IMR-90 (cell line): ENCODE results near the gene FAM98B. TPM values are rescaled to one million over a fixed set of nuclear protein-coding genes. Genes with fewer than 3 reads are reported as not detected.

ENCODE experiments used
- ATAC-seq: fragments of 200-7000 bp; cut with Tn5 transposase; 2 replicates; pipeline ENCODE4 v1.9.1; 2020; ENCODE audit warnings: low read depth, mild to moderate bottlenecking, moderate library complexity
- BruUV-seq: library from RNA; stranded (reverse); fragments of 400-500 nt; replicated peaks from 2 replicates; lab custom pipeline; 2021; lab: Mats Ljungman, UMichigan
- CTCF ChIA-PET: fragments of 300-600 bp; formaldehyde crosslinking; extraction: SDS; loops from one replicate; lab custom pipeline; 2021; ENCODE audit warnings: antibody characterized with exemption; lab: Yijun Ruan, JAX
- POLR2A ChIA-PET: fragments of 300-600 bp; sonication (Branson Sonifier 250); formaldehyde crosslinking; loops from one replicate; lab custom pipeline; 2022; ENCODE audit warnings: antibody characterized with exemption; ENCODE audit not compliant: unreplicated experiment; lab: Charles Lee
- DNase-seq: peaks from one replicate; pipeline ENCODE4 v3.0.0; 2013
- H2AFZ ChIP-seq: replicated peaks from 2 replicates; pipeline ENCODE3; 2013; ENCODE audit warnings: low read length, mild to moderate bottlenecking; ENCODE audit not compliant: poor library complexity
- H2AK5ac ChIP-seq: 2 replicates; pipeline ENCODE4 v1.6.1; 2013; ENCODE audit warnings: low read depth, low read length, inconsistent platforms
- H2AK9ac ChIP-seq: replicated peaks from 2 replicates; pipeline ENCODE3; 2013; ENCODE audit warnings: mild to moderate bottlenecking, low read depth, low read length, moderate library complexity; ENCODE audit not compliant: poor library complexity
- H2BK120ac ChIP-seq: 2 replicates; pipeline ENCODE4 v1.6.1; 2013; ENCODE audit warnings: low read depth, low read length, inconsistent platforms
- H2BK15ac ChIP-seq: 3 replicates; pipeline ENCODE4 v1.6.1; 2013; ENCODE audit warnings: low read depth, low read length, inconsistent platforms
- H2BK20ac ChIP-seq: 2 replicates; pipeline ENCODE4 v1.6.1; 2013; ENCODE audit warnings: low read depth, mild to moderate bottlenecking, inconsistent platforms, low read length, moderate library complexity
- H2BK5ac ChIP-seq: 2 replicates; pipeline ENCODE4 v1.6.1; 2013; ENCODE audit warnings: mild to moderate bottlenecking, low read depth, low read length, inconsistent platforms; ENCODE audit not compliant: poor library complexity, severe bottlenecking
- H3K14ac ChIP-seq: replicated peaks from 2 replicates; pipeline ENCODE4 v1.6.1; 2013; ENCODE audit warnings: low read depth, low read length, inconsistent platforms
- H3K18ac ChIP-seq: 2 replicates; pipeline ENCODE4 v1.6.1; 2013; ENCODE audit warnings: low read depth, low read length, control low read depth
- H3K23ac ChIP-seq: 2 replicates; pipeline ENCODE4 v1.6.1; 2013; ENCODE audit warnings: low read depth, low read length, inconsistent platforms
- H3K27ac ChIP-seq: 2 replicates; pipeline ENCODE4 v1.5.1; 2013; ENCODE audit warnings: mild to moderate bottlenecking, control low read depth, low read length; ENCODE audit not compliant: insufficient read depth
- H3K27me3 ChIP-seq: 2 replicates; pipeline ENCODE4 v1.6.1; 2013; ENCODE audit warnings: low read length; ENCODE audit not compliant: control insufficient read depth, insufficient read depth
- H3K36me3 ChIP-seq: 2 replicates; pipeline ENCODE4 v1.6.1; 2013; ENCODE audit warnings: low read length, mixed read lengths; ENCODE audit not compliant: control insufficient read depth, insufficient read depth
- H3K4ac ChIP-seq: 2 replicates; pipeline ENCODE4 v1.6.1; 2013; ENCODE audit warnings: low read depth, low read length, inconsistent platforms
- H3K4me1 ChIP-seq: 2 replicates; pipeline ENCODE4 v1.6.1; 2013; ENCODE audit warnings: low read length, mixed read lengths; ENCODE audit not compliant: control insufficient read depth, insufficient read depth
- H3K4me2 ChIP-seq: 2 replicates; pipeline ENCODE4 v1.6.1; 2013; ENCODE audit warnings: low read depth, mild to moderate bottlenecking, control low read depth, low read length, moderate library complexity
- H3K4me3 ChIP-seq: 2 replicates; pipeline ENCODE4 v1.5.1; 2013; ENCODE audit warnings: low read depth, mild to moderate bottlenecking, control low read depth, low read length, moderate library complexity; ENCODE audit not compliant: insufficient read depth
- H3K56ac ChIP-seq: 2 replicates; pipeline ENCODE4 v1.6.1; 2013; ENCODE audit warnings: low read length, inconsistent platforms; ENCODE audit not compliant: insufficient read depth; ENCODE audit errors: extremely low read depth
- H3K79me1 ChIP-seq, 2 experiments: 2 replicates each; pipeline ENCODE4 v1.6.1; 2013; ENCODE audit warnings: low read length in 2 of 2, inconsistent platforms in 1 of 2, low read depth in 1 of 2
- H3K9ac ChIP-seq: 2 replicates; pipeline ENCODE4 v1.6.1; 2013; ENCODE audit warnings: low read depth, low read length, control low read depth
- H3K9me1 ChIP-seq: 2 replicates; pipeline ENCODE4 v1.6.1; 2013; ENCODE audit warnings: low read length, inconsistent platforms; ENCODE audit not compliant: insufficient read depth
- H3K9me3 ChIP-seq: 2 replicates; pipeline ENCODE4 v1.6.1; 2013; ENCODE audit warnings: low read length; ENCODE audit not compliant: control insufficient read depth, insufficient read depth
- H4K20me1 ChIP-seq: 2 replicates; pipeline ENCODE4 v1.6.1; 2013; ENCODE audit warnings: low read length, inconsistent platforms; ENCODE audit not compliant: insufficient read depth
- H4K5ac ChIP-seq: 2 replicates; pipeline ENCODE4 v1.6.1; 2013; ENCODE audit warnings: mild to moderate bottlenecking, low read depth, low read length, control low read depth
- H4K8ac ChIP-seq, 2 experiments: 2 replicates each; pipeline ENCODE4 v1.6.1; 2013; ENCODE audit warnings: low read depth in 2 of 2, low read length in 2 of 2, control low read depth in 1 of 2, inconsistent platforms in 1 of 2
- H4K91ac ChIP-seq: 2 replicates; pipeline ENCODE4 v1.6.1; 2013; ENCODE audit warnings: low read depth, low read length, inconsistent platforms; ENCODE audit not compliant: insufficient read depth
- BHLHE40 ChIP-seq: fragments of 150-350 bp; IDR thresholded peaks from 2 replicates; pipeline ENCODE4 v1.6.1; 2016; ENCODE audit warnings: mild to moderate bottlenecking, low read depth, low read length
- CEBPB ChIP-seq: IDR thresholded peaks from 2 replicates; pipeline ENCODE4 v1.6.1; 2012; ENCODE audit warnings: low read depth, low read length, improper control_type of control experiment
- FOS ChIP-seq: fragments of 150-350 bp; IDR thresholded peaks from 2 replicates; pipeline ENCODE4 v1.6.1; 2016; ENCODE audit warnings: low read depth, low read length
- MAZ ChIP-seq: IDR thresholded peaks from 2 replicates; pipeline ENCODE4 v1.6.1; 2012; ENCODE audit warnings: low read depth, mild to moderate bottlenecking, low read length, improper control_type of control experiment, moderate library complexity, borderline replicate concordance
- MXI1 ChIP-seq: IDR thresholded peaks from 2 replicates; pipeline ENCODE4 v1.6.1; 2012; ENCODE audit warnings: low read depth, mild to moderate bottlenecking, low read length, moderate library complexity, borderline replicate concordance
- NFE2L2 ChIP-seq: fragments of 150-350 bp; IDR thresholded peaks from 2 replicates; pipeline ENCODE4 v1.6.1; 2016; ENCODE audit warnings: low read depth, mild to moderate bottlenecking, low read length
- POLR2A ChIP-seq: IDR thresholded peaks from 2 replicates; pipeline ENCODE4 v1.6.1; 2012; ENCODE audit warnings: mild to moderate bottlenecking, low read depth, low read length
- RCOR1 ChIP-seq: IDR thresholded peaks from 2 replicates; pipeline ENCODE4 v1.6.1; 2012; ENCODE audit warnings: mild to moderate bottlenecking, low read length, improper control_type of control experiment; ENCODE audit not compliant: insufficient replicate concordance
- RFX5 ChIP-seq: IDR thresholded peaks from 2 replicates; pipeline ENCODE4 v1.8.0; 2012; ENCODE audit warnings: low read depth, mild to moderate bottlenecking, low read length, moderate library complexity
- WGBS, 2 experiments: methylation state at CpG; one replicate each; pipeline versions ENCODE4 v1.1.5 to v1.1.7; 2013; ENCODE audit warnings: missing lambda C conversion rate in 2 of 2; ENCODE audit not compliant: insufficient read length in 1 of 2; ENCODE audit errors: extremely low coverage in 2 of 2; 5-methylcytosine and 5-hydroxymethylcytosine counted together
- dilution Hi-C: fragments of 300-500 bp; cut with HindIII; formaldehyde crosslinking; loops from one replicate; pipeline ENCODE4 v1.14.3; 2018; ENCODE audit warnings: low sequenced_read_pairs; ENCODE audit not compliant: unreplicated experiment
- in situ Hi-C: fragments of 300-500 bp; cut with MboI; formaldehyde crosslinking; loops from 3 replicates; pipeline ENCODE4 v1.14.3; 2019; ENCODE audit warnings: low sequenced_read_pairs, inconsistent platforms, mixed read lengths
- intact Hi-C: fragments of 100-400 bp; cut with micrococcal nuclease; formaldehyde crosslinking; loops from 2 replicates; pipeline ENCODE4 v1.10.0; 2022
- polyA plus RNA-seq, 3 experiments: library from polyadenylated mRNA; depleted of rRNA; stranded (reverse); fragments of >200 nt; gene quantifications; 2 replicates each; pipeline ENCODE4 v1.2.3, GENCODE V29; 2012; ENCODE audit warnings: low replicate concordance in 1 of 3
- total RNA-seq: library from RNA; depleted of rRNA; stranded (reverse); fragments of >200 nt; gene quantifications from 2 replicates; pipeline ENCODE4 v1.2.3, GENCODE V29; 2012
- TF ChIP-seq, protein P1 (sequence below): conservative IDR thresholded peaks from 2 replicates; pipeline ENCODE4 v1.5.1; 2012; ENCODE audit warnings: mild to moderate bottlenecking, low read depth, low read length, improper control_type of control experiment
- TF ChIP-seq, protein P2 (sequence below): fragments of 150-350 bp; IDR thresholded peaks from 2 replicates; pipeline ENCODE4 v1.6.1; 2017; ENCODE audit warnings: mild to moderate bottlenecking, antibody characterized with exemption, low read length, low read depth

Gene FAM98B
- total and polyA plus RNA-seq, 2 of the 4 experiments (the other 2 are of a cell fraction), result 2.7 to 12.2 TPM

DNA sequence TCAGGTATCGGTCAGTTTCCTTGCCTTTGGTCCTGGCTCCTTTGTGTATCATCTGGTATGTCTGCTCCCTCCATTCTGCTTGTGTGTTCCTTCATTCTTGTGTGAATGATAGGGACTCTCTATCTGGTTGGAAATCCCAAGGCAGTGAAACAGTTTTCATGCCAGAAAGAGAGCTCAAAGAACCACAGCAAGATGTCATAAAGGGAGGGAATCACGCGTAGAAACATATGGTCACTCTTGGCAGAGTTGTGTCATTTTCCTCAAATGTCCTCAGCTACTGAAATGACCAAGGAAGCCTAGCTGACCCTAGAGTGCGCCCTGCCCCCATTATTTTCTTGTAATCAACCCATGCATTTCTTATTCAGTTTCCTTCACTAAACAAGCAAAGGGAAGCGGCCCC, 62.7 kb downstream of the FAM98B start:
- no peak overlapping the region for H3K27ac ChIP-seq
- no TSS peak for BruUV-seq
- H2BK20ac ChIP-seq, result peak overlapping the region; percentile 62
- no peak overlapping the region for H3K4me2 ChIP-seq
- H3K56ac ChIP-seq, result no peak overlapping the region
- peak overlapping the region in 1 of 2 experiments; percentile 30; a peak in 1 of 4 replicates for H4K8ac ChIP-seq
- no peaks in the 10 kb centered on the region for H4K20me1 ChIP-seq
- peaks cover 10% of the 10 kb centered on the region for H3K4me1 ChIP-seq
- no peaks in the 10 kb centered on the region for H3K36me3 ChIP-seq
- H3K4ac ChIP-seq, result 0 out of 2 replicates have a peak overlapping the region, but pooled peaks have one; percentile 3
- no peaks in the 10 kb centered on the region for H3K9me1 ChIP-seq
- no peak overlapping the region for H2AK9ac ChIP-seq
- H3K27me3 ChIP-seq, result no peaks in the 10 kb centered on the region
- ChIA-PET CTCF (no interaction called here), POLR2A (no interaction called here)
- peak overlapping the region; percentile 17 for H2AK5ac ChIP-seq
- TF ChIP-seq CEBPB (no peak), NFE2L2 (no peak), BHLHE40 (no peak), MAZ (no peak), RCOR1 (no peak), MXI1 (no peak), FOS (no peak), RFX5 (no peak), POLR2A (no peak)
- TF ChIP-seq, protein P1, sequence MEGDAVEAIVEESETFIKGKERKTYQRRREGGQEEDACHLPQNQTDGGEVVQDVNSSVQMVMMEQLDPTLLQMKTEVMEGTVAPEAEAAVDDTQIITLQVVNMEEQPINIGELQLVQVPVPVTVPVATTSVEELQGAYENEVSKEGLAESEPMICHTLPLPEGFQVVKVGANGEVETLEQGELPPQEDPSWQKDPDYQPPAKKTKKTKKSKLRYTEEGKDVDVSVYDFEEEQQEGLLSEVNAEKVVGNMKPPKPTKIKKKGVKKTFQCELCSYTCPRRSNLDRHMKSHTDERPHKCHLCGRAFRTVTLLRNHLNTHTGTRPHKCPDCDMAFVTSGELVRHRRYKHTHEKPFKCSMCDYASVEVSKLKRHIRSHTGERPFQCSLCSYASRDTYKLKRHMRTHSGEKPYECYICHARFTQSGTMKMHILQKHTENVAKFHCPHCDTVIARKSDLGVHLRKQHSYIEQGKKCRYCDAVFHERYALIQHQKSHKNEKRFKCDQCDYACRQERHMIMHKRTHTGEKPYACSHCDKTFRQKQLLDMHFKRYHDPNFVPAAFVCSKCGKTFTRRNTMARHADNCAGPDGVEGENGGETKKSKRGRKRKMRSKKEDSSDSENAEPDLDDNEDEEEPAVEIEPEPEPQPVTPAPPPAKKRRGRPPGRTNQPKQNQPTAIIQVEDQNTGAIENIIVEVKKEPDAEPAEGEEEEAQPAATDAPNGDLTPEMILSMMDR, result no peak
- TF ChIP-seq, protein P2, sequence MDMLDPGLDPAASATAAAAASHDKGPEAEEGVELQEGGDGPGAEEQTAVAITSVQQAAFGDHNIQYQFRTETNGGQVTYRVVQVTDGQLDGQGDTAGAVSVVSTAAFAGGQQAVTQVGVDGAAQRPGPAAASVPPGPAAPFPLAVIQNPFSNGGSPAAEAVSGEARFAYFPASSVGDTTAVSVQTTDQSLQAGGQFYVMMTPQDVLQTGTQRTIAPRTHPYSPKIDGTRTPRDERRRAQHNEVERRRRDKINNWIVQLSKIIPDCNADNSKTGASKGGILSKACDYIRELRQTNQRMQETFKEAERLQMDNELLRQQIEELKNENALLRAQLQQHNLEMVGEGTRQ, result no peak
- no peaks in the 10 kb centered on the region for H3K9me3 ChIP-seq
- no CpG with 5 or more reads among the region's 5 CpGs for WGBS, 2 experiments
- no peak overlapping the region for H3K14ac ChIP-seq
- intact Hi-C loops (loop anchor here (2.0 kb wide), 1 partner anchor 20 kb away; no protein-coding TSS in a partner anchor), dilution Hi-C loops (no loop called here), in situ Hi-C loops (no loop called here)
- ATAC-seq (no peak; the same call in 1 of the 2 replicates), DNase-seq (no peak)
- no peak overlapping the region for H2AFZ ChIP-seq
- 0 out of 3 replicates have a peak overlapping the region, but pooled peaks have one; percentile 2 for H2BK15ac ChIP-seq
- H4K5ac ChIP-seq, result peak overlapping the region; percentile 94; the same call in 1 of the 2 replicates
- peak overlapping the region; percentile 20 for H4K91ac ChIP-seq
- H3K79me1 ChIP-seq, result no peaks in the 10 kb centered on the region
- H3K9ac ChIP-seq, result no peak overlapping the region
- peak overlapping the region; percentile 88; the same call in 1 of the 2 replicates for H3K18ac ChIP-seq
- H2BK5ac ChIP-seq, result peak overlapping the region; percentile 45
- H3K4me3 ChIP-seq, result no peak overlapping the region
- peak overlapping the region; percentile 55 for H2BK120ac ChIP-seq
- peak overlapping the region; percentile 28; the same call in 1 of the 2 replicates for H3K23ac ChIP-seq
